T-helper 22 cell (primary cell): Measurements from ENCODE around the gene PNRC1.
"Not testable (repeated sequence)": the region's sequence is repeated elsewhere in the genome, so short reads cannot be mapped to it uniquely, and the experiment has no call there.

ENCODE experiments used
- DNase-seq: peaks from one replicate; pipeline ENCODE4 v3.0.0-alpha.2; 2020; ENCODE audit warnings: low read depth

The PNRC1 gene

GRCh38 chr6:89110284-89110683, 29.7 kb downstream of the PNRC1 start:
- DNase-seq: no peak

GRCh38 chr6:89111933-89112332, 31.4 kb downstream of the PNRC1 start:
- DNase-seq: no peak

GRCh38 chr6:89116702-89117101, 36.2 kb downstream of the PNRC1 start:
- no peak for DNase-seq

GRCh38 chr6:89117211-89118108, 36.9 kb downstream of the PNRC1 start, which contains the start of gene SRSF12:
TSS of gene SRSF12 (minus strand) at chr6:89118071. CDS start at chr6:89117887, 184 bp downstream.
- DNase-seq: no peak

GRCh38 chr6:89118931-89119330, 38.4 kb downstream of the PNRC1 start:
- no peak for DNase-seq

GRCh38 chr6:89120371-89120770, 39.8 kb downstream of the PNRC1 start:
- DNase-seq: no peak

GRCh38 chr6:89121934-89122333, 41.4 kb downstream of the PNRC1 start:
- no peak for DNase-seq

- no peak for DNase-seq
These were observed 42.1 kb downstream of the PNRC1 start for GRCh38 chr6:89122625-89123024.

- not testable (repeated sequence) for DNase-seq
These were observed 47.7 kb downstream of the PNRC1 start for GRCh38 chr6:89128256-89128671.

- no peak for DNase-seq
These were observed 51.0 kb downstream of the PNRC1 start for GRCh38 chr6:89131599-89131998.

GRCh38 chr6:89132057-89132456, 51.5 kb downstream of the PNRC1 start:
- no peak for DNase-seq

- no peak for DNase-seq
These were observed 53.4 kb downstream of the PNRC1 start for GRCh38 chr6:89133981-89134380.

- DNase-seq: no peak
These were observed 54.2 kb downstream of the PNRC1 start for GRCh38 chr6:89134723-89135122.
